ENCODE data around the gene CENPU. TPM values are rescaled to one million over a fixed set of nuclear protein-coding genes. Genes with fewer than 3 reads are reported as not detected.

The CENPU gene
- polyA plus RNA-seq, 4 donors: 1.6 to 17.2 (median 6.9) TPM

GRCh38 chr4:184651899-184652298, 82.0 kb downstream of the CENPU start:
- Histone ChIP-seq H3K27me3 (ENCODE audit: control insufficient read depth in 3 of 3, insufficient read depth in 3 of 3, low read length in 3 of 3) (no peaks in the 10 kb centered on the region), H3K27ac (ENCODE audit: low read depth in 1 of 3, low read length in 2 of 3) (no peak overlapping the region), H3K9me3 (ENCODE audit: control insufficient read depth in 2 of 2, insufficient read depth in 1 of 2, low read depth in 1 of 2, low read length in 1 of 2) (no peaks in the 10 kb centered on the region), H3K4me1 (ENCODE audit: control insufficient read depth in 3 of 3, insufficient read depth in 2 of 3, low read depth in 1 of 3, low read length in 2 of 3) (peaks cover 0 to 11% (median 6%) of the 10 kb centered on the region in 3 donors), H3K4me3 (ENCODE audit: low read depth in 1 of 3, low read length in 3 of 3) (no peak overlapping the region), H3K36me3 (ENCODE audit: control insufficient read depth in 3 of 3, insufficient read depth in 2 of 3, low read depth in 1 of 3, low read length in 3 of 3) (peaks cover 0 to 5% (median 2%) of the 10 kb centered on the region in 3 donors)
- DNase-seq (no peak), FAIRE-seq (no peak)
- WGBS, 3 donors: 95 to 97% (median 95%) methylated on average over 8 of the region's 8 CpGs

- Histone ChIP-seq H3K36me3 (ENCODE audit: control insufficient read depth in 3 of 3, insufficient read depth in 2 of 3, low read depth in 1 of 3, low read length in 3 of 3) (peaks cover 0 to 4% (median 0%) of the 10 kb centered on the region in 3 donors), H3K4me3 (ENCODE audit: low read depth in 1 of 3, low read length in 3 of 3) (peak overlapping the region; percentile 49 to 93 (median 69)), H3K27ac (ENCODE audit: low read depth in 1 of 3, low read length in 2 of 3) (peak overlapping the region; percentile 81 to 97 (median 89)), H3K9me3 (ENCODE audit: control insufficient read depth in 2 of 2, insufficient read depth in 1 of 2, low read depth in 1 of 2, low read length in 1 of 2) (no peaks in the 10 kb centered on the region), H3K27me3 (ENCODE audit: control insufficient read depth in 3 of 3, insufficient read depth in 3 of 3, low read length in 3 of 3) (no peaks in the 10 kb centered on the region), H3K4me1 (ENCODE audit: control insufficient read depth in 3 of 3, insufficient read depth in 2 of 3, low read depth in 1 of 3, low read length in 2 of 3) (peaks cover 2 to 21% (median 15%) of the 10 kb centered on the region in 3 donors)
- no peak for FAIRE-seq
- 32 to 34% (median 32%) methylated on average over 21 of the region's 21 CpGs for WGBS, 3 donors
- peak; percentile 54 to 74 for DNase-seq
These were observed 83.7 kb downstream of the CENPU start for GRCh38 chr4:184649971-184650855.

- Histone ChIP-seq H3K4me1 (ENCODE audit: control insufficient read depth in 3 of 3, insufficient read depth in 2 of 3, low read depth in 1 of 3, low read length in 2 of 3) (peaks cover 4 to 21% (median 17%) of the 10 kb centered on the region in 3 donors), H3K36me3 (ENCODE audit: control insufficient read depth in 3 of 3, insufficient read depth in 2 of 3, low read depth in 1 of 3, low read length in 3 of 3) (peaks cover 0 to 7% (median 0%) of the 10 kb centered on the region in 3 donors), H3K9me3 (ENCODE audit: control insufficient read depth in 2 of 2, insufficient read depth in 1 of 2, low read depth in 1 of 2, low read length in 1 of 2) (no peaks in the 10 kb centered on the region), H3K27ac (ENCODE audit: low read depth in 1 of 3, low read length in 2 of 3) (peak within 1 kb of the TSS; percentile 97 to 98 (median 98)), H3K27me3 (ENCODE audit: control insufficient read depth in 3 of 3, insufficient read depth in 3 of 3, low read length in 3 of 3) (no peaks in the 10 kb centered on the region), H3K4me3 (ENCODE audit: low read depth in 1 of 3, low read length in 3 of 3) (peak within 1 kb of the TSS; percentile 93 to 99 (median 99))
- 0 to 1% (median 1%) methylated on average over 60 to 90 of the region's 90 CpGs for WGBS, 3 donors
- FAIRE-seq: no peak
- DNase-seq: peak; percentile 97 to 99
These were observed 84.6 kb downstream of the CENPU start, which contains the start of the genes CASP3 and PRIMPOL for GRCh38 chr4:184649026-184649970. Gene CASP3 (minus strand): TSS chr4:184649447. CDS start chr4:184638453, 10,994 bp downstream. Gene PRIMPOL (plus strand): TSS chr4:184649738. CDS start chr4:184657141, 7,403 bp downstream.

- no peak for FAIRE-seq
- 0 to 1% (median 1%) methylated on average over 34 to 52 of the region's 52 CpGs for WGBS, 3 donors
These were observed 85.4 kb downstream of the CENPU start for GRCh38 chr4:184648313-184649025.

GRCh38 chr4:184648054-184648312, 85.9 kb downstream of the CENPU start:
- FAIRE-seq (no peak), DNase-seq (peak; percentile 49 to 63)
- H3K9me3 ChIP-seq (ENCODE audit: control insufficient read depth in 2 of 2, insufficient read depth in 1 of 2, low read depth in 1 of 2, low read length in 1 of 2): no peaks in the 10 kb centered on the region
- H3K36me3 ChIP-seq (ENCODE audit: control insufficient read depth in 3 of 3, insufficient read depth in 2 of 3, low read depth in 1 of 3, low read length in 3 of 3): peaks cover 0 to 7% (median 0%) of the 10 kb centered on the region in 3 donors
- H3K4me3 ChIP-seq (ENCODE audit: low read depth in 1 of 3, low read length in 3 of 3): peak overlapping the region; percentile 89 to 99 (median 99)
- peaks cover 4 to 21% (median 17%) of the 10 kb centered on the region in 3 donors for H3K4me1 ChIP-seq (ENCODE audit: control insufficient read depth in 3 of 3, insufficient read depth in 2 of 3, low read depth in 1 of 3, low read length in 2 of 3)
- 1 to 4% (median 2%) methylated on average over 6 of the region's 6 CpGs for WGBS, 3 donors
- peak overlapping the region; percentile 96 to 98 (median 98) for H3K27ac ChIP-seq (ENCODE audit: low read depth in 1 of 3, low read length in 2 of 3)
- no peaks in the 10 kb centered on the region for H3K27me3 ChIP-seq (ENCODE audit: control insufficient read depth in 3 of 3, insufficient read depth in 3 of 3, low read length in 3 of 3)

More at GRCh38 chr4:184648313-184649025, 85.4 kb downstream of the CENPU start:
- peak overlapping the region; percentile 89 to 99 (median 99) for H3K4me3 ChIP-seq (ENCODE audit: low read depth in 1 of 3, low read length in 3 of 3)
- peaks cover 4 to 21% (median 17%) of the 10 kb centered on the region in 3 donors for H3K4me1 ChIP-seq (ENCODE audit: control insufficient read depth in 3 of 3, insufficient read depth in 2 of 3, low read depth in 1 of 3, low read length in 2 of 3)
- H3K27me3 ChIP-seq (ENCODE audit: control insufficient read depth in 3 of 3, insufficient read depth in 3 of 3, low read length in 3 of 3): no peaks in the 10 kb centered on the region
- peaks cover 0 to 7% (median 0%) of the 10 kb centered on the region in 3 donors for H3K36me3 ChIP-seq (ENCODE audit: control insufficient read depth in 3 of 3, insufficient read depth in 2 of 3, low read depth in 1 of 3, low read length in 3 of 3)
- H3K9me3 ChIP-seq (ENCODE audit: control insufficient read depth in 2 of 2, insufficient read depth in 1 of 2, low read depth in 1 of 2, low read length in 1 of 2): no peaks in the 10 kb centered on the region
- peak overlapping the region; percentile 96 to 98 (median 98) for H3K27ac ChIP-seq (ENCODE audit: low read depth in 1 of 3, low read length in 2 of 3)
- DNase-seq: peak; percentile 51 to 77

GRCh38 chr4:184647266-184648053, 86.4 kb downstream of the CENPU start:
- DNase-seq: peak; percentile 53 to 64
- WGBS, 3 donors: 11 to 45% (median 14%) methylated on average over 7 of the region's 7 CpGs
- H3K9me3 ChIP-seq (ENCODE audit: control insufficient read depth in 2 of 2, insufficient read depth in 1 of 2, low read depth in 1 of 2, low read length in 1 of 2): no peaks in the 10 kb centered on the region
- H3K4me1 ChIP-seq (ENCODE audit: control insufficient read depth in 3 of 3, insufficient read depth in 2 of 3, low read depth in 1 of 3, low read length in 2 of 3): peaks cover 4 to 21% (median 17%) of the 10 kb centered on the region in 3 donors
- H3K36me3 ChIP-seq (ENCODE audit: control insufficient read depth in 3 of 3, insufficient read depth in 2 of 3, low read depth in 1 of 3, low read length in 3 of 3): peaks cover 0 to 8% (median 0%) of the 10 kb centered on the region in 3 donors
- peak overlapping the region; percentile 89 to 99 (median 99) for H3K4me3 ChIP-seq (ENCODE audit: low read depth in 1 of 3, low read length in 3 of 3)
- H3K27me3 ChIP-seq (ENCODE audit: control insufficient read depth in 3 of 3, insufficient read depth in 3 of 3, low read length in 3 of 3): no peaks in the 10 kb centered on the region
- peak overlapping the region; percentile 96 to 98 (median 98) for H3K27ac ChIP-seq (ENCODE audit: low read depth in 1 of 3, low read length in 2 of 3)
- FAIRE-seq: no peak

- Histone ChIP-seq H3K27me3 (ENCODE audit: control insufficient read depth in 3 of 3, insufficient read depth in 3 of 3, low read length in 3 of 3) (no peaks in the 10 kb centered on the region), H3K27ac (ENCODE audit: low read depth in 1 of 3, low read length in 2 of 3) (peak overlapping the region in 2 of 3 donors; percentile 46 to 96), H3K4me1 (ENCODE audit: control insufficient read depth in 3 of 3, insufficient read depth in 2 of 3, low read depth in 1 of 3, low read length in 2 of 3) (peaks cover 4 to 21% (median 20%) of the 10 kb centered on the region in 3 donors), H3K4me3 (ENCODE audit: low read depth in 1 of 3, low read length in 3 of 3) (peak overlapping the region in 1 of 3 donors; percentile 22), H3K9me3 (ENCODE audit: control insufficient read depth in 2 of 2, insufficient read depth in 1 of 2, low read depth in 1 of 2, low read length in 1 of 2) (no peaks in the 10 kb centered on the region), H3K36me3 (ENCODE audit: control insufficient read depth in 3 of 3, insufficient read depth in 2 of 3, low read depth in 1 of 3, low read length in 3 of 3) (peaks cover 2 to 14% (median 3%) of the 10 kb centered on the region in 3 donors)
- FAIRE-seq (no peak), DNase-seq (peak; percentile 76 to 78)
- WGBS, 3 donors: 13 to 43% (median 21%) methylated on average over 6 of the region's 6 CpGs
These were observed 87.8 kb downstream of the CENPU start for GRCh38 chr4:184645904-184646610.

Measured in small intestine (tissue), 7 donors.